ENCODE results near the gene GRB10.

The GRB10 gene

DNA sequence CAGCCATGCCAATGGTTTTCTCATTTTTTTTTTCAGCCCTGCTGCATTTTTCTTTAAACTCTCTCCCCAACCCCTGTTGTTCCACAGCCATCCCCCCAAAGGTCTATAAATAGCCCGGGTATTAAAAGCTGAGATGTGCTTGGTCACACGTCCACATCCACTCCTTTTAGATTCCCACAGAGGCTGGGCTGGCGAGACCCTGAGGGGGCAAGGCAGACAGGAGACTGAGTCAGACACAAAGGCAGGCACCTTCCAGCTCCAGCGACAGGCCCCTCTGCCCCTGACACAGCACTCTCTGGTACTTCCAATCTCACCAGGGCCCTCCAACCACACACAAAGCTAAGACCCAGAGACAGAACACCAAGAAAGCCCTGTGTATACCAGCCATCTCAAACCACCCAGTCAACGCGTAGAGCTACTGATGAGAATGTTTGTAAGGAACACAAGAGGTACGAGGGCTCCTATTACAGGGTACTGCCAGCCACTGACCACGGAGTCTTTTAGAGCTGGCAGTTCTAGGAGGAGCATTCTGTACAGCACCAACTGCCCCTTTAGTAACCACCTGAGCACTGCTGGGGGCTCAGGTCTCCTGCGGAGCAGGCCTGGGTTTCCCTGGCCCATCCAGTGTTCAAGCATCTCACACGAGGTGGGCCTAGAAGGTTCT, 153.3 kb downstream of the GRB10 start:
- no peak for DNase-seq

DNA sequence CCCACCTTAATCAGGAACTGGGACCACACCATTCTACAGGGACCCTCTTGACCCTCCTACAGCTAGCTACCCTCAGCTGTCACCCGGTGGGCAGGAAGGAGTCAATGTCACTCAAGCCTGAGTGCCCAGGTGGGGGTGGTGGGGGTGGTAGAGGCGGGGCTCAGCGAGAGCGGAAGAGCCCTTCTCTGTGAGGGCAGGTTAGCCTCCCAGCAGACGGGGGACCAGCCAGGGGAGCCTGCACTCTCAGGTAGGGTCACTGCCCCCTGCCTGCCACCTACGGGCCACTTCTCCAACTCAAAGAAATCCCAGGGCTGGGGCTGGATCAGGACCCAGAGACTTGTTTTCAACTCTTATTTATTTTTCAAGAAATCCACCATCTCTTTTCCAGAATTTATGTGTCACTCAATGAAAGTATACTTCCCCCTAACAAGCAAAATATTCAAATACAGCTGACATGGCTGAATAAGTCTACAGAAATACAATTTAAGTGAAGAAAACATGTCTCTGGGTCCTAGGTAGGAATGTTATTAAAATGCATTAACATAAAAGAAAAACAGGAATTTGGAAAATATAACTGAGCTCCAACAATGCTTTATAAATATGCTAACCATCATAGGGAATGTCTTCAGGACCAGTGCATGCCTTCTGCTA, 154.1 kb downstream of the GRB10 start:
- no peak for DNase-seq

GRCh38 chr7:50627824-50628361, 154.8 kb downstream of the GRB10 start:
- DNase-seq: no peak

- DNase-seq: no peak
These were observed 156.4 kb downstream of the GRB10 start for GRCh38 chr7:50626286-50626685.

DNA sequence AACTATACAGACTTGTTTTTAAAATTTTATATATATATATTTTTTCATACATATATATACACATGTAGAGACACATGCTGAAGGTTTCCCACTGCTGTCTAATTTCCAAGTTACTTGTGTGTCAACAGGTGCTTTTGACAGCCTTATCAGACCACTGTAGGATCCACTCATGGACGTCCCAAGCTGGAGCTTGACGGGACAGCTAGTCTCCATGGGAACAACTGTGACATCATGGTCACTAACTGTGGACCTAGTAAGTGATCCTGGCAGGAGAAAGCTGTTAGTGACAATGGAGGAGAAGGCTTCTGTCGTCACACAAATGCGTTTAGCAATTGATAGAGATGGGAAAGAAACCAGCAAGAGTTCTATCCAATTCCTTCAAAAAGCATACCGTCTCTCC, 157.3 kb downstream of the GRB10 start:
- no peak for DNase-seq

DNA sequence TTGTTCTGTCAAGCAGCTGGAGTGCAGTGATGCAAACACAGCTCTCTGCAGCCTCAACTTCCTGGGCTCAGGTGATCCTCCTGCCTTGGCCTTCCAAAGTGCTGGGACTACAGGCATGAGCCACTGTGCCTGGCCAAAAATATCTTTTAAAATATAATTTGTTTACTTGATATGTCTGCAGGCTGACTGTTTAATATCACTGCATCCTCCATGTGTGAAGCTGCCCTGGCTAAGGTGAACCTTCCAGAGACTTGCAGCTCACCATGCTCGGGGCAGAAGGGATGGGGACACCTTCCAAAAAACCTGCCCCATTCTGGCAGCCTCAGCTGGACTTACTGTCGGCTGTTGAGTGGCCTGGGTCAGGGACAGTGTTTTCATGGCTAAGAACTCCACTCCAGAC, 159.9 kb downstream of the GRB10 start:
- DNase-seq: no peak

DNA sequence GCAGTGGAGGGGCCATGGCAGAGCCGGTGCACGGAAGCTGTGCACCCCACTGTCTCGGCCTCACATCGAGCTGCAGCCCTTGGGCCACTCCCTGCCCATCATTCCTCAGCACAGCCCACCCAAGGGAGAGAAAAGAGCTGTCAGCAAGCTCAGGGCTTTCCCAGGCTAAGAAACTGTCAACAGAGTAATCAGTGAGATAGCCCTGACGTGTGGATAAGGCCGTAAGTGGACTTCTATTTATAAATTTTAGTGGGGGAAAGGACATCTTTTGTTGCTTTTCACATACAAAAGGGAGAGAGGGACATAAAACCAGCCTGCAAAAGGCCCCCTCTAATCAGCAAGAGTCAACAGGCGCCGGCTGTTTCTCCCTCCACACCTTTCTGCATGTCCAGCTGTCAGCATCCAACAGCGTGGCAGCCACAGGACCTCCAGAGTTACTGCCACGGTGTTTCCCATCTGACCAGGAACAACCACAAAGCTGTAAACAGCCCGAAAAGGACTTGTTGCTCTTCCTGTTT, 160.7 kb downstream of the GRB10 start:
- DNase-seq: no peak

GRCh38 chr7:50621206-50621605, 161.5 kb downstream of the GRB10 start:
- no peak for DNase-seq

GRCh38 chr7:50620433-50620832, 162.3 kb downstream of the GRB10 start:
- DNase-seq: no peak

DNA sequence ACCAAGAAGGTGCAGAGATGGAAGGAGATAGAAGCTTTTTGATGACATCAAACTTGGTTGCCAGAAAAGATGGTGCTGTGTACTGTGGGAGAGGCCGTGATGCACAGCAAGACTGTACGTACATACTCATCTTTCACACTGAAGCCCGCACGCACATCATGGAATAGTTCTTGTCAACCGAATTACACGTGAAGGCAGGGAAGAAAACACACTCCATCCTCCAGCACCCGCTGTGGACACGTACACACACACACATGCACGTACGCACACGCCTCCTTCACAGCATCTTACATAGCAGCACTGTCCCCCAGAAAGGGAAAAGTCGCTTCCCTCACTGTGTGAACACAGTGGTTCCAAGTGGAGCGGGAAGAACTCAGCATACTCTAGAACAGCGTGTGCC, 163.0 kb downstream of the GRB10 start:
- no peak for DNase-seq

GRCh38 chr7:50618281-50618680, 164.4 kb downstream of the GRB10 start:
- no peak for DNase-seq

DNA sequence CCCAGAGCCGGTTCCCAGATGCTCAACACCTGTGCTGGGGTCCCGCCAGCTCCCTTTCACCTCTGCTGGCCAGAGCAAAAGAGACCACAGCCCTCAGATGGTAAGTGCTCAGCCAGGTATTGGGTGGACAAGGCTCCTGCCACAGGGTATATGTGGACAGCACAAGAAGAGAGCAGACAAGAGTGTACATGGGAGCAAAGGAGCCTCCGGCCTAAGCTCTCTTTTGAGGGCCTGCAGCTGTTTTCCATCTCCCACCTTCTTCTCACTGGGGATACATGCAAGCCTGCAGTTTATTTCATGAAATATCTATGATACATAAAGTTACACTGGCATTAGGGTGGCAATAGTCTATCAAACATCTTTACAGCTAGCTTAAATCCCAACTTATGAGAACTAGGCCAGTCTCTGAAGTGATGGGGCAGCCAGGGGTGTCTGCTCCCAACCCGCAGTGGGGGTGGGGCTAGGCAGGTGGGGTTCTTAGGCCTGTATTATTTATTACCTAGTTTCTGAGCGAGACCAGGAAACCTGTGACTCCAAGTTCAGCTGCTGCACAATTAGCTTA, 167.1 kb downstream of the GRB10 start:
- DNase-seq: no peak

DNA sequence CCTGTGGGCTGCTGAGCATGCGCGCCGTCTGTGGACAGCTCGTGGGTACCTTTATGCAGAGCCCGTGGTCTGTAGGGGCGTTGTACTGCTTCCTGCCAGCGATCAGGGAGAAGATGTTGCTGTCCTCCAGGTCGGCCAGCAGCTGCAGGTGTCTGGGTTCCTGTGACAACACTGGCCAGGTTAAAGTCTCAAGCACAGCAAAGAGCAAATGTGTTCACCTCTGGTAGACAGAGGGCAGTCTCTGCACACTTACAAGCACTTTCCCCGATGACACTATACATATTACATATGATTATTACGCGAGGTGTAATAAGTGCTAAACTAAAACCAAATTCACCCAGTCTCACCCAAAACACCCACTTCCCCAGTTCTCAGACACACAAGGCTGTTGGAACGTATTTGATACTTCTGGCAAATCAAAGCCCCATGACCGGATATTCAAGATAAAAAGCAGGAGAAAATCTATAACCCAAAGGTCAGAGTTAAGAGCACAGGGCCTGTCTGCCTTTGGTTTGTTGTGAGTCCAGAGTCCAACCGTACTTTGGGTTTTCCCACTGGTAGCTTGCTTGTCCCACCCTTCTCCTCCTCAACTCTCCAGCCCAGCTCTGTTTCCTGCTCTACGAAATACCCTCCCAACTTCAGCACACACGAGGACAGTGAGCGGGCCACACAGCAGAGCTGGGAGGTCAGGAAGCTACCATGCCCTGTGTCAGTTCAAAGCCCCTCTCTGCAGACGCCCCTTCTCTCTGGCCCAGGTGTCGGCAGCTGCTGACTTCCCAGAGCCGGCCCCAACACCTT, 167.8 kb downstream of the GRB10 start:
- DNase-seq: no peak

- DNase-seq: no peak
These were observed 169.2 kb downstream of the GRB10 start for GRCh38 chr7:50613473-50613872.

DNA sequence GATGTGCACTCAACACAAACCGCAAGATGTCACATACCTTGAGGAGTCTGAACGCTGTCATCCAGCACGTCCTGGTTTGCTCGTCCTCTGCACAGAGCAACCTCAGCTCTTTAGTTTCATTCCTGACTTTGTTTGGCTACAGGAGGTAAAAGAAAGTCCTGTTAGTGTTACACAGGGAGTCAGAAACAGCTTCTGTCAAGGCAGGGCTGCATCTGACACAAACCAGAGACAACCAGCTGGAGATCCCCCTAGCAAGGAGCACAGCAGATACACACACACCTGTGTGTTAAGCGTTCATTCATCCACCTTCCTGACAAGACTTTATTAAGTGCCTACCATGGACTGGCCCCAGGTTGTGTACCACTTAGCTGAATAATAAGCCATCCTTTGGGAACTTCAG, 170.0 kb downstream of the GRB10 start:
- no peak for DNase-seq

DNA sequence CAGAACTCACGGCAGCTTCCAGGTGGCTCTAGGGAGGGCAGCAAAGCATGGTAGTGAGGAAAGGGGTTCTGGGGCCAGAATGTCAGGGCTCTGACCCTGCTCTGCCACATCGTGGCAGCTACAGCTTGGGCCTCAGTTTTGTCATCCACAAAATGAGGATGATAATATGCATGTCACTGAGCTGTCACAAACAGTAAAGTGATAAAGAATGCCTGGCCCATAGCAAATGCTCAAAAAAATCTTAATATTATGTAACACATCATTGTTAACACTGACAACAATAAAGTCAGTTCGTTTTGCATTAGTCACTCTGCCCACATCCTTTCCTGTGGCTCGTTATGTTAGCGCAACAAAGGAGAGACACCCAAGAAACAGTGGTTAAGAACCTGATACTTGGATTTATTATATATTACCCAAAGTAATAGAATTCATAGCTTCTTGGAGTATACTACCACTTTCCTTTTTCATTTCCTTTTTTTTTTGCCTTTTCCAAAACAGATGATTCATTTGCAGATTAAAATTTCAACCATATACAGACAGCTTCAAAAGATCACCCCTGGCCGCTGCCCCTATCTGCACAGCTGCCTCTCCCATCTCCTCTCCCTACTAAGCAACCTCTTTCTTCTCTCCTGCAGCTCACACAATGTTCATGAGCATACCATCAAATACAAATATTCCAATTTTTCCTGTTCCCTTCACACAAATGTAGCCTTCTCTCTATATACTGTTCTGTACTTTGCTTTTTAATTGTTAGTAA, 172.0 kb downstream of the GRB10 start:
- DNase-seq: no peak

DNA sequence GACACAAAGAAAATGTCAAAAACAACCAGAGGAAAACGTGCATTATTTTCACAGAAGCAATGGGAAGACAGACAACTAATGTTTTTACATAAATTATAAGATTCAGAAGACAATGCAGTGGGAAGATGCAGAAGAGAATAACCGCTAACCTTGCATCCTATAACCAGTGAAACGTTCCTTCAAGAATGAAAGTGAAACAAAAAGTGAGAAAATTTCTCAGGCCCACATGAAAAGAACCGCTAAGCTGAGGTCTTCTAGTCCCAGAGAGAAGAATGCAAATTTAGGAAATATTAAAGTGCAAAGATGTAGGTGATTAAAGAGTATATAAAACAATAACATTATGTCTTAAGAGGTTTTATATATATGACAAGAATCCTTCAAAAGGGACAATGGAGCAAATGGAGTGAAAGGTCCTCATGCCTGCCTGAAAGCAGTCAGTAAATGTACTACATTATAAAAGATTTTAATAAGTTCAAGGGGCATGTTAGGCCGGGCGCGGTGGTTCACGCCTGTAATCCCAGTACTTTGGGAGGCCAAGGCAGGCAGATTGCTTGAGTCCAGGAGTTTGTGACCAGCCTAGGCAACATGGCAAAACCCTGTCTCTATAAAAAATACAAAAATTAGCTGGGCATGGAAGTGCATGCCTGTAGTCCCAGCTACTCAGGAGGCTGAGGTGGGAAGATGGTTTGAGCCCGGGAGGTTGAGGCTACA, 174.3 kb downstream of the GRB10 start:
- DNase-seq: no peak

DNA sequence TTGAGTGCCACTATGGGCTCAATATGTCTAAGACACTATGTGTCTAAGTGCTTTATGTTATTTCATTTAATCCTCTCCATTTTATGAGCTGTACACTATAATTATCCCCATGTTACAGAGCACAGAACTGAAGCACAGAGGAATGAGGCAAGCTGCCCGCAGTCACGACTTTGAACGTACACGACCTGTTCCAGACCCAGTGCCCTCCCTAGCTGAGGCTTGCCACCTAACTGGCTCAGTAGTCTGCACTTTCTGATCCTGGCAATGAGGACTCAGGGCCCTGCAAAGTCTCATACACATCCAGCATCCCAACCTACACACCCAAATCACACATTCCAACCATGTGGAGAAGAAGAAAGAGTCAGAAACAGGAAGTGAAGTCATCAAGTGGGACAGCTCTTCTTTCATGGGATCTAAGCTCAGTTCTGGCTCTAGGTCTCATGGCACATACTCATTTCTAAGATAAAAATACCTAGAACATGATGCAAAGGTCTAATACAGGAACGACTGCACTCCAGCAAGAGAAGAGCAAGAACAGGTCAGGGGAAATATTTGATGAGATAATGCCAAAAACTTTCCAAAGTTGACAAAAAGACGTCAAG, 175.1 kb downstream of the GRB10 start:
- DNase-seq: no peak

GRCh38 chr7:50605059-50605458, 177.6 kb downstream of the GRB10 start:
- no peak for DNase-seq

DNA sequence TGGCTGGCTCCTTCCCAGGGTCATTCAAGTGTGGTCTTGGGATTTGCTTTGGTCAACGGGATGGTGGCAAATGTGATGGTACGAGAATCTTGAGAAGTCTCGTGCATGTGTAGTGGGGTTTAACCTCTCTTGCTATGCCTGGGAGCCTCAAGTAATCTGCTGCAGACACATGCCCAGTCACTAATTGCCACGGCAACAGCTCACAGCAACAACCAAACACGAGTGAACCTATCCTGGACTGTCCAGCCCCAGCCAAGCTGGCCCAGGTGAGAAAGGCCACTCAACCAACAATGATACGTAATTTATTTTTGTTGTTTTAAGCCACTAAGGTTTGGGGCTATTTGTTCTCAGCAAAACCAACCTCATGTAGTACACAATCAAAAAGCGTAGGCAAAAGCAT, 179.4 kb downstream of the GRB10 start:
- no peak for DNase-seq

- DNase-seq: peak; percentile 73
These were observed 183.3 kb downstream of the GRB10 start for GRCh38 chr7:50599385-50599784.

All from COR-L47 (cell line).